HT-29 (cell line): ENCODE results near the gene PSRC1. TPM values are rescaled to one million over a fixed set of nuclear protein-coding genes. Genes with fewer than 3 reads are reported as not detected.
A peak's percentile ranks its signal among the peaks of the same experiment; 100 is the strongest.
"Not testable (repeated sequence)": the region's sequence is repeated elsewhere in the genome, so short reads cannot be mapped to it uniquely, and the experiment has no call there.

Source experiments
- DNase-seq: peaks from one replicate; pipeline ENCODE4 v3.0.0-alpha.2; 2015; ENCODE audit warnings: low spot score
- total RNA-seq: library from RNA; depleted of rRNA; stranded (reverse); fragments of >200 nt; shearing (Covaris generic); gene quantifications from 2 replicates; pipeline ENCODE4 v1.2.3, GENCODE V29; 2014

The PSRC1 gene
- total RNA-seq, 1 experiment from 2014 or later, result 54.6 TPM

DNA sequence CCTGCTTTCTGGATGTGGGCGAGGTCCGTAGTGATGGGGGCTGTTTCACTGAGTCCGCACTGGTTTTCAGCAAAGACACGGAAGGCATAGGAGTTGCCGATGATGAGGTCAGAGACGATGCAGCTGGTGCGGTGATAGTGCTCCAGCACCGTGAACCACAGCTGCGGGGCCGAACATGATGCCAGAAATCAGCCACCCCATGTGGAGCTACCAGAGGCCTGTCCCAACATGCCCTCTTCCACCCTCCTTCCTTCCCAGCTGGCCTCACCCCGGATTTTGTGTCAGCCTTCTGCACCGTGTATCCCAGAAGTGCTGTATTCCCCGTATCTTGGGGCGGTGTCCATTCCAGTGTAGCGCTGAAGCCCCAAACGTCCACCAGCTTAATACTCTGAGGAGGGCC is 13.8 kb upstream of the PSRC1 start:
- DNase-seq, result no peak

DNA sequence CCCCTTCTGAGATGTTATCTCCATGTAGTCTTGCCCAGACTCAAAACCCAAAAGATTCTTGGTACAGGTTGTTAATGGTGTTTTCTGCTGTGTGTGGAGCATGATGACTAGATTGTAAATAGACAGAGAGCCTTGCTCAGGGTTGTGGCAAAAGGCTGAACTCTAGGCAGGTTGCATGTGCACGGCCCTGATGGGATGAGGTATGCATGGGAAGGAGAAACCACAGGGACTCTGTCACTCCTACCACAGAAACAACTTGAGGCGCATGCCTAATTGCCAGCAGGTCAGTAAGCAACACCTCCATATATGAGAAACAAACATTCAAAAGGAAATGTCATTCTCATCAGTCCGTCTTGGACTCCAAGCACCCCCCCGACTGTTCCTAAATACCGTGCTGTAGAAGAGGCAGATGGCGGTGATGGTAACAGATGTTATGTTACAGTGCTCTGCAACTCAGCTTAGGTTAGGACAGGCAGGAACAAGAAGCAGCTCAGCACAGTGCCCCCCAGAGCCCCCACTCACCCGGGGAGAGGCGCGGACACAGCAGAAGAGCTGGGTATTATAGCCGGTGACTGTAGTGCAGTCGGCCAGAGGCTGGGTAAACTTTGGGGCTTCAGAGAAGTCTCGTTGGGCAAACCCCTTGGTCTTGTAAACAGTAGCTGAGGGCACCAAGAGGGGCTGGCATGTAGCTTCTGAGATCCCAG is 12.9 kb upstream of the PSRC1 start:
- DNase-seq, result no peak

DNA sequence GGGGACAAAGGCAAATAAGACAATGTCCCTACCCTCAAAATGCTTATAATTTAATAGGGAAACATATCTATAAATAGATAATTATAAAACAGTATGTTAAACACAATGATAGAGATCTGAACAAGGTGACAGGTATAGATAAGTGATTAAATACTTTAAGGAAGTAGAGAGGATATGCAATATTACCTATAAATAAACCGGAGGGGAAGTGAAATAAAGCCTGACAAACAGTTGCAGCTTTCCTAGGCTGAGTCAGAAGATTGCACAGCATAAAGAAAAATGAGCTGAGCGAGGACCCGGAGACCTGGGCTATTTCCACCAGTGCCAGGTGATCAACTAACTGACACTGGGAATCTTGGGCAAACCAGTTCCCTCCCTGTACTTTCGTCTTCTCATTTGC is 11.5 kb upstream of the PSRC1 start:
- no peak for DNase-seq

DNA sequence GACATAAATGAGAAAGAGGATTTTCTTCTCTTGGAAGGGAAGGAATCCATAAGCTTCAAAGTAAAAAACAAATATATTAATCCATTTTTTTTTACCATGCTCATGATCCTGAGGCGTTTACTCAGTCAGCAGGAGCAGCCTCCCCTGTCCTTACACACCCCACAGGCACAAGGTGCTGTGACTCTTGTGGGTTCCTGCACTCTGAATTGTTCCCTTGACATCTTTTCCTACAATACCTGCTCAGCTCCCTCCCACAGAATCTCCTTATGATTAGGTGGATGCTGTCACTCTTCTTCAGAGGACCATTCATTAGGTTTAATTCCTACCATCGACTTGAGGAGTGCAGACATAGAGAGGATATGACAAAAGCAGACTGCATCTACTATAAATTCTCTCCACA is 10.1 kb upstream of the PSRC1 start:
- DNase-seq, result no peak

DNA sequence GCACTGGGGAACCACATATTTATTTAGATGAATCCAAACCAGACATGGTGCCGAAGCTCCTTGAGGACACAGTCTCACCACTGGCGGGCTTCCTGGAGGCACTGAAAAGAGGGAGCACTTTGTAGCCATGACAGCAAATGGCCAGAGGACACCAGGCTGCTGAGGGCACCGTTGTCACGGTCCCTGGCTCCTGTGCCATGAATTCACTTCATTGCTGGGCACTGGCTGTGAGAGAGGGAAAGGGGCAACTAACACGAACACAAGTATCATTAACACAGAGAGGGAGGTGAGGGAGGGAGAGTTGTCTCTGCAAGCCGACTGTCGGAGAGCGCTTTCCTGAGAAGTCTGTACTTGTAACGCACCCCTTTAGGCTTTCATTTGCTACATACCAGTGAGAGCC is 9.4 kb upstream of the PSRC1 start:
- DNase-seq, result no peak

DNA sequence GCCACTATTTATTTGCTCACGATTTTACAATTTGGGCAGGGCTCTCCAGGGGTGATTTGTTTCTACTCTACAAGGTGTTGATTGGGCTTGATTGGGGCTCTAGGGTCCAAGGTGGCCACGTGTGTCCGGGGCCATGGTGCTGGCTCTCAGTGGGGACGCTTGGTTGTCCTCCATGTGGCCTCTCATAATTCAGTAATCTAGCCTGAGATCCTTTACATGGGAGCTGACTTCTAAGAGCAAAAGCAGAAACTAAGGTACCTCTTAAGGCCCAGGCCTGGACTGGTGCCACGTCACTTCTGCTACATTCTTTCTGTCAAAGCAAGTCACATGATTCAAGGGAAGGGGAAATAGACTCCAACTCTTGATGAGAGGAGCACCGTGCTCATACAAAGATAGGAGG is 8.1 kb upstream of the PSRC1 start:
- DNase-seq, result no peak

DNA sequence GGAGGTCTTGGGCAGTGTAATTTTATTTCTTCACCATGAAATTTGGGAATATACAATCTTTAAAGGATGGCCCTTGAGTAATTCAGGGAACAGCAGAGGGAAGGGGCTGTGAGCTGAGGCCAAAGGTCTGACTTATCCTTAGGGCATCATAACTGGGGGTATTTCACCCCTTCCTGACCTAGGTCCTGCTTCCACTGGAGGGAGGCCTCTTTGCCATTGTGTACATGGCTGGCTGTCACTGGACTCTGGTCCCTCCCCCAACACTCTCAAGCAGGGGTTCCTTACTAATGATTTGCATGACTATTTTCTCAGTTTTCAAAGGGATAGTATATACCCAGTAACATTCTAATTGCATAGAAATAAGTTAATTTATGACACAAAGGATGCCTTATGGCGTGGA is 7.2 kb upstream of the PSRC1 start:
- no peak for DNase-seq

DNA sequence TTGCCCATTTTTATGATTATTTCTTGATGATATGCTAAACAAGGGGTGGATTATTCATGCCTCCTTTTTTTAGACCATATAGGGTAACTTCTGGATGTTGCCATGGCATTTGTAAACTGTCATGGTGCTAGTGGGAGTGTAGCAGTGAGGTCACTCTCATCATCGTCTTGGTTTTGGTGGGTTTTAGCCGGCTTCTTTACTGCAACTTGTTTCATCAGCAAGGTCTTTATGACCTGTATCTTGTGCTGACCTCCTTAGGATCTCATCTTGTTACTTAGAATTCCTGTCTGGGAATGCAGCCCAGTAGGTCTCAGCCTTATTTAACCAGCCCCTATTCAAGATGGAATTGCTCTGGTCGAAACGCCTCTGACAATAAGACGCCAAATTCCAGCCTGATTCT is 3.8 kb upstream of the PSRC1 start:
- not testable (repeated sequence) for DNase-seq

DNA sequence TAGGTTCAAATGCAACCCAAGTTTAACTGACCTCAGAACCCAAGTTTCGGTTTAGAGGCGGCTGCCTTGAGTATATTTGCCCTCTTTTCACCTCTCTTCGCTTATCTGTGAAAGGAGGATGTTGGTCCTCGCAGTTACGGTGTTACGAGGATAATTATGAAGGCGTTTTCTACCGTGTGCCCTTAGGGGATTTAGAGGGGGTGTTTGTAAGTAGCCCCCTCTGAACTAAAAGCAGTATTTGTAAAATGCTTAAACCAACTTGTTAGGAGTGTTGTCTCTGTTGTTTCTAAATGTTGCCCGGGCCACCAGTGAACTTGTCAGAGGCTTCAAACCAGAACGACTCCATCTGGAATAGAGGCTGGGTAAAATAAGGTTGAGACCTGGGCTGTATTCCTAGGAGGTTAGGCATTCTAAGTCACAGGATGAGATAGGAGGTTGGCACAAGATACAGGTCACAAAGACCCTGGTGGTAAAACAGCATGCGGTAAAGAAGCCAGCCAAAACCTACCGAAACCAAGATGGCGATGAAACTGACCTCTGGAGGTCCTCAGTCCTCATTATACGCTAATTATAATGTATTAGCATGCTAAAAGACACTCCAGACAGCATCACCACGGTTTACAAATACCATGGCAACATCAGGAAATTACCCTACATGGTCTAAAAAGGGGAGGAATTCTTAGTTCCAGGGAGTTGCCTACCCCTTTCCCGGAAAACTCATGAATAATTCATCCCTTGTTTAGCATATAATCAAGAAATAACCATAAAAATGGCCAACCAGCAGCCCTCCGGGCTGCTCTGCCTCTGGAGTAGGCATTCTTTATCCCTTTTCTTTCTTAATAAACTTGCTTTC is 1.0 kb upstream of the PSRC1 start:
- DNase-seq, result no peak

DNA sequence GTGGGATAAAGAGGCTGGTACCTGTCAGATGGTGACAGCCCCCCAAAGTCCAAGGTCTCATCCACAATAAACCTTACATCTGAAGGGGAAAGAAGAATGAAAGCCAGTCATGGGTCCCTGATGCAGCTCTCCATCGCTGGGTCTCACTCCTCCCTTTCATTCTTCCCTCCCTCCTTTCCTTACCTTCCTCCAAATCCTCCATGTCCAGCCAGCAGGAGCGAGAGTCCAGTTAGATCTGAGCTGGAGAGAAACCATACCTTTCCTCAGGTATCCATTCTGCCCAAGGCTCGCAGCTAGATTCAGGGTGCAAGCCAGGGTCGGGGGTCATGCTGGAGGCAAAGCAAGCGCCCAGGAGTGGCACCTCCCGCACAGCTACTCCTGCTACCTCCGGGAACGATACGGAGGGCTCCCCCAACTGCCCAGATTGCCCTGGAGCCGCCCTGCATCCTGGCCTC is 421 bp downstream of the PSRC1 start:
- DNase-seq, result peak; percentile 24

DNA sequence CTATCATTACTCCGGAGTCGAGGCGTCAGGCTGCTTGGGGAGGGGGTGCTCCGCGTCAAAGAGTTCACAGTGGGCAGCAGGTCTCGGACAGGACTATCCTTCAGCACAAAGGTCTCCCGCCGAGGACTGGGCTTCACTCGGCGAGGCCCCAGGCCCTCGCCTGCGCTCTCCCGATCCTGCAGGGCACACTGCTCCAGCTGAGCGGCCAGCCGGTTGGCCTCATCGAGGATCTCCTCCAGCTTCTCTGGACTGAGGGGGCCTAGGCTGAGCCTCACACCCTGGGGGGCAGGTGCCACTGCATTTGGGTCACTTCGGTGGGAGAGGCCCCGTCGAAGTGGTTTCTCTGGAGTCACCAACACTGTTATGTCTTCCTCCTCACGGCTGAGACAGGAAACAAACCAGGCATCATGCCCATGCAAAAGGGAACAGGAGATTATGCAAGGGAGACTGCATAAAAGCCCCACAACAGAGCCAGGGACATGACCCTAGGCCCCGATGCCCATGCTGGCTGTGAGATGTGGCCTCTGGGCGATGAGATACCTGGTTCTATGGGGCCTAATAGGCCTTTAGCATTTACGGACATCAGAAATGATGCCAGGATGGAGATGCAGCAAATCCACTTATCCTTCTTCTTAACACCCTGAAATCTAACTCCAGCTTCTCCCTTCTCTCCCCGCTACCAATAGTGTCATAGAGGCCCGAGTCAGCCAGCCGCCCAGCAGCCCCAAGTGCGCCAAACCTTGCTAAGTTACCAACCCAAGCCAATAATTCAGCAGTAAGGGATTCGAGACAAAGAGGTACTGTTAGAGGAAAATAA is 1.1 kb downstream of the PSRC1 start:
- no peak for DNase-seq

DNA sequence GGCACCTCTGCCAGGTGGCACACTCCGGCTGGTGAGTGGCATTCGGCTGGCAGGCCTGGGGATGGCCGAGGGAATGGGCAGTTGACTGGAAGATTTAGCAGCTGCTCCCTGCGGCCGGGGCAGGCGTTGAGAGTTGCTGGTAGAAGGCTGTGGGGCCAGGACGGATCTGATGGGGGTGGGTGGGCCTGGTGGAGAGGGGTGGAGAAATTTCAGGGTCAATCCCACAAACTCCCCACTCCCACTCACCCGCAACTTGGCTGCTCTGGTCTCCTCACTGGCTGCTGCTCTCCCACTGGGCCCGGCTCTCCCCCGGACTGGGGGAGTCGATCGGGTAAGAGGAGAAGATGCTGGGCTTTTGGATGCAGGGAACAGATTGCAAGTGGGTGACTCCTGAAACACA is 2.1 kb downstream of the PSRC1 start:
- no peak for DNase-seq

DNA sequence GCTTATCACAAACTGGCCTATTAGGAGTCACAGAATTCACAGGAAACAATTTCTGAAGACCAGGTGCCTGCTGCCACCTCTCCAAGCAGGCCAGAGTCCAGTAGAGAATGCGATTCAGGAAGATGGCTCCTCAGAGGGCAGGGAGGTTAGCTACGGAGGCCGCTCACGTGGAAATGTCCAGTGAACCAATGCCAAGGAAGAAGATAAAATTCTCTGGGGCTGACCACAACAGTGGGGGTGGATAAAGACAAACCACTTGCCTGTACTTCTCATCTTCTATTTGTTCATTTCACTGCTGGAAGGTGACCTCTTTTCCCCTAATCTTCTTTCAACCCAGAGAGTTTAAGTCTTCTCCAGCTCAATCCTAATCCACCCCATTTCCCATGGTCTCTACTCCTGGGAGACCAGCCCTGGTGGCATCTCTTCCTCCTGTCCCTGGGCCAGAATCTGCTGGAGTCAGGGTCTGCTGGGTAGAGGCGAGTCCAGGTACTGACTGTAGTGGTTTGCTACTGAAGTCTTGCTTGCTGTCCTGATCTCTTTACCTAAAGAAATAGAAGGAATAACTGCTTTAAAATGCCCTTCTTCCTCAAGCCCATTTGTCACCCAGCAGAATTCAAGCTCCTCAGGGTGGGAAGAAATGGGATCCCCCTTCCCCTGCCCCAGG is 3.2 kb downstream of the PSRC1 start:
- no peak for DNase-seq

DNA sequence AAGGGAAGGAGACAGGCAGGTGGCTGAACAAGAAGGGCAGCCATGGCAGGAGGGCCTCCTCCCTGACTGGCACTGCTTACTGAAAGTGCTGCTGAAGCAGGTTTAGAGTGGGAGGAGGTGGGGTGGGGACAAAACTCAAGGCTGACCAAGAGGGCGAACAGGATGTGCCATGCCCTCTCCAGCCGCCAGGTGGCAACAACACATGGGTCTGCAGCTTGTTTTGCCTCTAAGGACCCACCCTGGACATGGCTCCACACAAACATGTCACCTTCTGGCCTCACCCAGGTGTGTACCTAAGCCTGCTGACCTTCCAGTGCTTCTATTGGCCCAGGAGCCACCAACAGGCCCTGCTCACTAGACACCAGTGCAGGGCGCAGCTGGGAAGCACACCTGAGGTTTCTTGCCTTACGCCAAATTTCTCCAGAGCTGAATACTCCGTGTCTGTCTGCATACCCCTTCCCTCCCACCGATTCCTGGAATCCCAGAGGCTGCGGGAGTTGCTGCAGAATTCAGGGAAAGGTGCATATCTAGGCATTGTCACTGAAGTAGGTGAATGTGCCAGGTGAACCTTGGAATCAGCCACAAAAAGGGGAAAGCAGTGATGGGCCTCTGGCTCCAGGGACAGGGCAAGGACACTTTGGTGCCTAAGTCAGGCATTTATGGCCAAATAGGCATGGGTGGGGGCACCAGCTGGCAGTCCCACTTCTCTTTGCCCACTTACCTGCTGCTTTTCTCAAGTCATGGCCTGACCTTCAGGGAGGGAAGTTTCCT is 5.3 kb downstream of the PSRC1 start:
- peak; percentile 95 for DNase-seq

DNA sequence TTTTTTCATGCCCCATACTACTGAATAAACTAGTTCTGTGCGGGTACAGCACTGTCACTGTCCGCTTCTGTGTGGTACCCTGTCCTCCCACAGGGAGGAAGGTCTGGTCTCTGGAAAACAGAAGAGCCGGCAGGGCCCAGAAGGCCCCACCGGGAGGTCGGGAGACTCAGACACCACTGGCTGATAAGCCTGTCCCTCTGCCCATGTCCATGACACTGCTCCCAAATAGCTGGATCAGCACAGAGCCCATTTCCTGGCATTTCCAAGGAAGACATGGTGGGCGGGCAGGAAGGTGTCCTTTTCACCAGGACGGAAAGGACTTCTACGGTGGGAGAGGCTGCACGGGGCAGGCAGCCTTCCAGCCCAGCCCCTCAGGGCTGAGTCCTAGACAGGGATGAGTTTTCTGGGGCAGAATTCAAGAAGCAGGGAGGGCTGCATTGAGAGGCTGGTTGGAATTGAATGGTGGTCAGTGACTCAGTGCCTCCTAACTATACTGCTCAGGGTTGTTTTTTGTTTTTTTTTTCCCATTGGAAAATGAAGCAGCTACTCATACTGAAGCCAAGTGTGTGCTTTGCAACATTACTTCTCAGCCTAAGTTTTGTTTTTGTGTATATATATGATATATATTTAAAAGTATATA is 7.1 kb downstream of the PSRC1 start:
- DNase-seq, result no peak

DNA sequence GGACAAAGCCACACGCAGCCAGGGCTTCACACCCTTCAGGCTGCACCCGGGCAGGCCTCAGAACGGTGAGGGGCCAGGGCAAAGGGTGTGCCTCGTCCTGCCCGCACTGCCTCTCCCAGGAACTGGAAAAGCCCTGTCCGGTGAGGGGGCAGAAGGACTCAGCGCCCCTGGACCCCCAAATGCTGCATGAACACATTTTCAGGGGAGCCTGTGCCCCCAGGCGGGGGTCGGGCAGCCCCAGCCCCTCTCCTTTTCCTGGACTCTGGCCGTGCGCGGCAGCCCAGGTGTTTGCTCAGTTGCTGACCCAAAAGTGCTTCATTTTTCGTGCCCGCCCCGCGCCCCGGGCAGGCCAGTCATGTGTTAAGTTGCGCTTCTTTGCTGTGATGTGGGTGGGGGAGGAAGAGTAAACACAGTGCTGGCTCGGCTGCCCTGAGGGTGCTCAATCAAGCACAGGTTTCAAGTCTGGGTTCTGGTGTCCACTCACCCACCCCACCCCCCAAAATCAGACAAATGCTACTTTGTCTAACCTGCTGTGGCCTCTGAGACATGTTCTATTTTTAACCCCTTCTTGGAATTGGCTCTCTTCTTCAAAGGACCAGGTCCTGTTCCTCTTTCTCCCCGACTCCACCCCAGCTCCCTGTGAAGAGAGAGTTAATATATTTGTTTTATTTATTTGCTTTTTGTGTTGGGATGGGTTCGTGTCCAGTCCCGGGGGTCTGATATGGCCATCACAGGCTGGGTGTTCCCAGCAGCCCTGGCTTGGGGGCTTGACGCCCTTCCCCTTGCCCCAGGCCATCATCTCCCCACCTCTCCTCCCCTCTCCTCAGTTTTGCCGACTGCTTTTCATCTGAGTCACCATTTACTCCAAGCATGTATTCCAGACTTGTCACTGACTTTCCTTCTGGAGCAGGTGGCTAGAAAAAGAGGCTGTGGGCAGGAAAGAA is 8.1 kb downstream of the PSRC1 start:
- DNase-seq, result peak; percentile 68

DNA sequence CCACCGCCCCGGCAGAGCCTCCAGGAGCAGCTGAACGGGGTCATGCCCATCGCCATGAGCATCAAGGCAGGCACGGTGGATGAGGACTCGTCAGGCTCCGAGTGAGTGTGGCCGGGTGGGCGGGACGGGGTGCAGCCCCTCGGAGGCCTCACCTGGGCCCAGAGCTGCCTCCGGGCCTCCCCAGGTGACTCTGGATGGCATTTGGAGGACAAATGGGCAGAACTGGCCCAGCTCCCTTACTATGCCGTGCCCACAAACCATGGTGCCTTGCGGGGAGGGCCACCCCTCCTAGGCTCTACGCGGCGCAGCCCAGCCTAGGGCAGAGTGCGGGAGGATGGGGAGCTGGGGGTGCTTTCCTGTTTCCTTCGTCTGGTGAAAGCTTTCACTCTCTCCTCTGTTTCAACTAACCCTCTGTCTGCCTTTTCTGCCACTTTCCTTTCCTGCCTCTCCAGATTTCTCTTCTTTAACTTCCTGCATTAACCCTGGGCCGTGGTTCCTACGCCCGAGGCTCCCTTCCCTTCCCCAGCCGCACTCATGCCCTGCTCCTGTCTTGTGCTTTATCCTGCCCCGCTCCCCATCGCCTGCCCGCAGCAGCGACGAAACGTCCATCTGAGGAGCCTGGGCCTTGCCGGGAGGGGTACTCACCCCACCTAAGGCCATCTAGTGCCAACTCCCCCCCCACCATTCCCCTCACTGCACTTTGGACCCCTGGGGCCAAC is 9.2 kb downstream of the PSRC1 start:
- DNase-seq, result peak; percentile 50

DNA sequence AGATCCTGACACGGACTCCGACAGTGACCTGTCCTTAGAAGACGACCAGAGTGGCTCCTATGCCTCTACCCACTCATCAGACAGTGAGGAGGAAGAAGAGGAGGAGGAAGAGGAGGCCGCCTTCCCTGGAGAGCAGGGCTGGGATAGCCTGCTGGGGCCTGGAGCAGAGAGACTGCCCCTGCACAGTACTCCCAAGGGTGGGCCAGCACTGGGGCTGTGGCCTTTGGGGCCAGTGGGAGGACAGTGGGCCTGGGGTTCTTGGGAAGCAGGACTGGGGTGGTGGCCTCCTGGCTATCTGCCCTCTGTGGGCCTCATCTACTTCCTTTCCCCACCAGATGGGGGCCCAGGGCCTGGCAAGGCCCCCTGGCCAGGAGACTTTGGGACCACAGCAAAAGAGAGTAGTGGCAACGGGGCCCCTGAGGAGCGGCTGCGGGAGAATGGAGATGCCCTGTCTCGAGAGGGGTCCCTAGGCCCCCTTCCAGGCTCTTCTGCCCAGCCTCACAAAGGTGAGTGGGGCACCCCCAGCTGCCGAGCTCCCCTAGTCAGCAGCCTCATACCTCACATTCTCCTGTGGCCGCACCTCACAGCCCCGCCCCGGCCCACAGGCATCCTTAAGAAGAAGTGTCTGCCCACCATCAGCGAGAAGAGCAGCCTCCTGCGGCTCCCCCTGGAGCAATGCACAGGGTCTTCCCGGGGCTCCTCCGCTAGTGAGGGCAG is 10.0 kb downstream of the PSRC1 start:
- DNase-seq, result peak; percentile 31
